Activated CD8-positive, alpha-beta memory T cell treated with anti-CD3 and anti-CD28 coated beads, Interleukin-2, amount 50 U/mL, for 1 hour (primary cell): Measurements from ENCODE around the gene MLLT3.

Experiments used
- DNase-seq: peaks from one replicate; pipeline ENCODE4 v3.0.0-alpha.2; 2020; ENCODE audit errors: extremely low read depth

MLLT3 gene

DNA sequence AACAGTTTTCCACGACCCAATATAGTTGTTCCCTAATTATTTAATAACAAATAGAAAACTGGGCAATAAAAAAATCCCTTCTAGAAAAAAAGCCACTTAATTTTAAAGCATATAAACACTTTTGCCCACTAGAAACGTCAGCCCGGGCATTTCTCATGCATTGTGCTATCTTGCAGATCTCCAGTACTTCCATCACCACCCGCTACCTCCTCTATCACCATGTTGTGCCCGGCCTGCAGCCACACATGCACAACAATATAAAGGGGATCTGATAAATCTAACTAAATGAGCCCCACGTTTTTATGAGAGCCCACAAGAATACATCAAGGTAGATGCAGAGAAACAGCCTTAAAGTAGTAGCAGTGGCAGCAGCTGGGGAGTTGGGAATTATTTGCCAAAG is 272.7 kb downstream of the MLLT3 start:
- DNase-seq: no peak

DNA sequence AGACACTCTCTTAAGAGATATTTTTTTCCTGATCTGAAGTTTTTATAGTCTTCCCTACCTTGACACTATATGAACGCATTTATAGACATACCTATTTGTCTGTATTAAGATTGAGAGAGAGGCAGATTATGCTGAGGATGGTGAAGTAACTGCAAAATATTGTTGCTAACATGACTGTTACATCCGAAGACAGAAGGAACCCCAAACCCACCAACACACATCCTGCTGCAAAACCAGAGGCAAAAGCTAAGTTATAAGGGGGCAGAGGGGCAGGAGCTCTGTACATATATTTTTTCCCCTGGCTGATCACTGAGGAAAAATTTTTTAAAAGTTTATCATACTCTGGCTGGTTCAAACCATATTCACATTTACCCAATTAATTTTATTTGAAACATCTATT is 279.0 kb downstream of the MLLT3 start:
- DNase-seq: no peak

DNA sequence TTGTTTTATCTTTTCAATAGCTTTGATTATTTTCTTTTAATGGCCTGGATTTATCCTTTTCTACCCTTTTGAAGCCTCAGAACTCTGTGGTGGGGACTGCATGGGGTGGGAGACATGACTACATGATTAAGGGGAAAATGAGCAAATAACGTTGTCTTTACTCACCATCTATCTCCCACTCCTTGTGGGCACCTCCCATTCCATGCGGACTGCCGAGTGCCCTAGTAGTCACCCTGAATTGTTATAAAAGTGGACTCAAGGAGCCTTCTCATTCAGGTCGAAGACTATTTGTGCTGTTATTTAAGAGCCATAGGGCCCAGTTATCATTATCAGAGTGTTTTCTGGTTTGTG is 281.8 kb downstream of the MLLT3 start:
- no peak for DNase-seq

DNA sequence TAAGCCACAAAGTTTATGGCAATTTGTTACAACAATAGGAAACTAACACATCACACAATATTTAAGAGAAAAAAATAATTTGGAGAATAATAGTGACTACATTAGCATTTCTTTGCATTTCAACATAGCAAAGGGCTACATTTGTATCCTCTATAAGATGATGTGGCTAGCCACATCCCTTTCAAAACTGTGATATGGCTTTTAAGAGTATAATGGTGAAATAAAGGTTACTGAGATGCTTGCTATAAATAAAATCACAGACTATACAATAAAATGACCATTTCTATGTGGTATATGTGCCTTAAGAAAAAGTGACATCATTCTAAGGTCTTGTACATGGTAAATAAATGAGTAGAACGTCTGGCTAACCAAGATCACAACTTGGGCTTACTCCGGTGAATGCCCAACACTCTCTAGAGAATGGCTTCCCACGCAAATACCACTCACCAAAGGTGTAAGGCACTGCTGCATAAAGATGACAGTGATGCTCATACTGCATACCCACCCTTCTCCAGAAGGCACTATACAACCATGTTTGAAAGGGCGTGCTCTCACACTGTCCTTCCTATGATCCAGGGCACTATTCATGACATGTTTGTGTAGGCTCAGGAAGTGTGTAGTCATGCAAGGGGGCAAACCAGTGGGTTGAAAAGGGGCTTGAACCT is 286.5 kb downstream of the MLLT3 start:
- DNase-seq: no peak

DNA sequence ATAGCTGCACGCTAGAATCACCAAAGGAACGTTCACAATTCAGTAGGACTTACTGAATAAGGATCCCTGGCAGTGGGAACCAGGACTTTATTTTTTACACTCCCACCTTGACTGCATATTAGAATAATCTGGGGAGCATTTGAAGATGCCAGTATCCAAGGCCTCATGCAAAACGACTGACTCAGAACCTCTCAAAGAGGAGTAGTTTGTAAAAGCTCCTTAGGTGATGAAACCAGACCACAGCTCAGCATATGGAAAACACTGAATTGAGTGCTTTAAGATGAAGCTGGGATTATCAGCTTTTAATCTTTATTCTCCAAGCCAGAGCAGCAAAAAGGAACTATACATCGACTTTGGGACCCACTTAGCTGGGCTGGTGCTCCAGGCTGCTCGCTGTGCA is 288.3 kb downstream of the MLLT3 start:
- DNase-seq: no peak

DNA sequence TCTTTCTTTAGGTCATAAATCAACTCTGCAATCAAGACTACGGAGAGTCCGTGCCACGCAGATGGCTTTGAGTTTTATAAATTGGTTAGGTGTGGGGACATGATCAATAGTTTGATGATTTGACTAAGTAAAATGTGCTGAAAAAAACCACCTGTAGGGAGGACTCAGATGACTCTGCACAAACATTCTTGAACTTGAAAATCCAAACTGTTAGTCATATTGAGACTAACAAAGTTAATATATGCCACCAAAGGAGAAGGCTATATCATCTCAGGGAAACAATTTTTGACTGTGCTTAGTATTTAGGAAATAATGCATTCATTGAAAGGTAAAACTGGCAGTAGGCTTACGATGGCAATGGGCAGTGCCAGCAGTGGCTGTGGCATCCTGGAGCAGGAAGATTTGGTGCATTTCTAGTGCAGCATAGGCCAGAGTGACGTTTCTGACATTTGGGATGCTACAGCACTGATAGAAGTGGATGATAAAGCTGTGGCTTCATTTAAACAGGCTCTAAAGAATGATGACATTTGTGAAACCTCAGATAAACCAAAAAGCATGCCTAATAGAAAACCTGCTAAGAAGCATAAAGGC is 291.1 kb downstream of the MLLT3 start:
- DNase-seq: no peak

DNA sequence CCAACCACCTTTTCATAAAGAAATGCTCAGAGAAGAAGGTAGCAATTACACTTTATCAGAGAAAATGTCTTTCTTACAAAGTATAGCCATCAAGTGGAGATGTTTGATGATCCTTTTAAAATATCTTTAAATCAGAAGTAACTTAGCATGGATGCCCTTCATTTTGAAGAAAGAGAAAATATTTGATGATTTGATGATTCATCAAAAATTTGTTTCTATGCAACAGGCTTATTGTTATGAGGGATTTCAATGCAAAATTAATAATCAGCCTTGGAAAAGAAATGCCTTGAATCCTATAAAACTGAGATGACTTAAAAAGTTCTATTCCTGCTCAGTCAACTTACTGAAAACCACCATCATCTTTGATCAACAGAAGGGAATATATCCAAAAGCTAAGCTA is 291.6 kb downstream of the MLLT3 start:
- no peak for DNase-seq

DNA sequence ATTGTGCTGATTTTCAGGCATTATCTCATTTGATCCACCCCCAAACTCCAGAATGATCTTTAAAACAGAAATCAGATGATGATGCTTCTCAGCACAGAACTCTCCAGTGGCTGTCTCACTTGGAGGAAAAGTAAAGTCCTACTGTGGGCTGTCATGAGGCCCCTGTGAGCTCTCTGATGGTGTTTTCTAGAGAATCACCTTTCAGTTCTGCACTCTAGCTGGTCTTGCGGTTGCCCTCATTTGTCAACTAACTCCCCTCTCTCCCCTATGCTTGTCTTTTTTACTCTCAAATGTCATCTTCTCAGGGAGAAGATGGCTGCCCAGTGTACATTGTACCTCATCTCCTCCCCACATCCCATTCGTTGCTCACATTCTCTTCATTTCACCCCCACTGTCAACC is 295.8 kb downstream of the MLLT3 start:
- no peak for DNase-seq

DNA sequence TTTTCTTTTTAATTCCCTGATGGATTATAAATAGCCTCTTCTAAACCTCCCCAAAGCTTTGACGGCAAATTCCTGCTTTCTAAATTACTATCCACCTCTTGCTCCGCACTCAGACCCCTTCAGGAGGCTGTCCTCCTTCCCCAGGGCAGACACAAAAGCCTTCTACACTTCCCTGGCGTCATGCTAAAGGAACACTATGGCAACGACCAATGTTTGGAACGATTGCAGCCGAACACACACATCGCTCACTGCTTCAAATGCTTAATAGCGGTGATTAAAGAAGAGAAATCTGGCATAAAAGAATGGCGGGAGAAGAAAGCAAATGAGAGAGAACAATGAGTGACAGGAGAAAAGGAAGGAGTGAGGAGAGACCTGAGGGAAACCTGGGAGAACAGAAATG is 297.3 kb downstream of the MLLT3 start:
- DNase-seq: no peak

DNA sequence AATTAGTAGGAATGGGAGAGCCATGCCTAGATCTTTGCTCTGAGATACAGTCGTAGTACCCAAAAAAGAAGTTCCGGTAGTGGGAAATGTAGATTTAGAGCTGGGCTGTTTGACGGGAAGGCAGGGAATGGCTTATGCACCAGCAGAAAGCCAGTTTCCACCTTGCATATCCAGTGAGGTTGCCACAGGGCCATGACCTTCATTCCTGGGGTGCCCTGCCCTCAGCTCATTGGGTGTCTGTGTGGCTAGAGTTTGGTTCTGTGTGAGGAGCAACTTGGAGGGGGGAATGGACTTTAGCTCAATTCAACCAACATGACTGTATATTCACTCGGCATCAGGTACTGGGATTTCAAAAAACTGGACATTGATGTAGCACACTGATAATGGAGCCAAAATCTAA is 300.1 kb downstream of the MLLT3 start:
- no peak for DNase-seq

DNA sequence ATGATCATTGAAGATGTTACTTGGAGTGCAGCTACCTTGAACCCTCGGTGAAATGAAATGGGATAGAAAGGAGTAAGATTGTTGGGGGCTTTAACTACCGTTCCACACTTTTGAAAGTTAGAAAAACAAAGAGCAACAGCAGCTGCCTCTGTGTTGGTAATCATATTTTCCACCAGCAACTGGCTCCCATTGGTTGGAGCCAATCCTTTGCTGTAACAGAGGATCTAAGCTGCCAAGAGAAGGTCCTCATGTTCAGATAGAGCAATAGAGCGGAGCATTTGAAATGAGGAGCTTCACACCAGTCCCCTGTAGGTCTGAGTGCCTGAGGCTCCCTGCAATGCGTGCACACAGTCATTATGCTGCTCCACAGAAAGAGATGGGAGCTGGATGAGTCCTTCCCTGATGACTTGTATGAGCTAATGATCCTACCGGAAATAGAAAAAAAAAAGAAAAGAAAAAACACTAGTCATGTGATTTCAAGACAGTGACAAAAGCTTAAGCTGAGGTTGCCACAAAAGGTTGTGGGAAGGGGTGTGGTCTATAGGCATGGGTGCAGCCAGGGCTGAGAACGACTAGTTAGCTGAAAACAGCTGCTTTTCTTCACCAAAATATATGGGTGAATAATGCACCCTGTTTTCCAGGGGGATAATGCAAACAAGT is 300.7 kb downstream of the MLLT3 start:
- DNase-seq: no peak

DNA sequence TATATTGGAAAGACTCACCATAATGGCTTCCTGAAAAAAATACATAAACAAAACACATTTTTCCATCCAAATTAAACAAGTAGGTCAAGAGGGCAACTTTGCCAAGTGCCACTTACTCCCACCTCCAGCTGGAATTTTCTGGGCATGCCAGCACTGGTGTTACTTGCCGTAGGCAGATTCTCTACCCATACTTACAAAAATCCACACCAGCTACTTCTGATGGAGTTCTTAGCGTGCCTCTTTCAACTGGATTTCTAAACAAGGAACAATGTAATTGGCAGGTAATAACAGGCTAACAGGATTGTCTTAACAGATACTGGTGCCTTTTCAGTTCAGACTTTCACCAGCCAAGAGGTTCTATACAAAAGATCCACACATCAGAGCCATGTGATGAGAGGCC is 301.4 kb downstream of the MLLT3 start:
- DNase-seq: no peak

DNA sequence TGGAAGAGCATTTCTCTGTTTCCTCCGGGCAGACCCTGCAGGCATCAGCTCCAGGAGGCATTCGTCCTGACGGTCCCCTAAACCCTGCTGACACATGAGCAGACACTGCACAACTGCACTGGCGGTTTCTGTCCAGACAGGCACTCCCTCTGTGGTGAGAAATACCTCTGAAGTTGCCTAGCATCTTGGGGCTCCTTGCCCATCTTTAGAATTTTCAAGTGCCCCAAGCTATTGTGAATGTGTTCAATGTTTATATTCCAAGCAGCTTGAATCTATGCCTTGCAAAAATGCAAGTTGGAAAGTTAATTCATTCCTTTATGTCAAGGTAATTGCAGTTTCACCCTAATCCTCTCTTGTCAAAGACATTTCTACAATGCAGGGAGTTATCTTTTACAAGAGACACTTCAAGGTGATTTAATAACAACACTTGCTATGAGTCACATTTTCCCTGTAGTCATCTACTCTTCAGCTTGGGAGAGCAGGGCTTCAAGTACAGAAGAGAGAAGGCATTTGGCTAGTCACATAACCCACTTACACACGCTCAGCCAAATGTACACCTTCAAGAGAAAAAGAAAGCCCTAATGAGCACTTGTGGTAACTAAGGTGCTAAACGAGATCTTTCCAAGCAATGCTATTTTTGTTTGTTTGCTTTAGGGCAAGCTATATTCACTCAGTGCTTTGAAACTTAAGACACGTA is 302.5 kb downstream of the MLLT3 start:
- DNase-seq: no peak

DNA sequence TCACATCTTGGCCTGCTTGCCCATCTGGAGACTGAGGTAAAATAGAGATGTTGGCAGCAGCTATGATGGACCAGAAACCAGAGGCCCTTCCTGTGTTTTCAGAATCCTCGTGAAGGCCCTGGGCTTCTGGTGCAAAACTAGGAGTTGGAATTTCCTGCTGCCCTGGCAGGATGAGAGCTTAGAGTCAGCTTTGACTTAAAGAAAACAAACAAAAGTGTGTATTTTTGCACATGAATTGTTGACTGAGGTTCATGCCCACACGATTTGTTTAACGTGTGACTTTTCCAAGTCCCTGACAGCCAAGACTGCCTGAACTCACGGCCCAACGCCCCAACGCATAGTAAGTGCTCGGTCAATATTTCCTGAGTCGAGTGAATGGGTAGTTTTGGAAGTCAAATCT is 303.1 kb downstream of the MLLT3 start:
- no peak for DNase-seq

DNA sequence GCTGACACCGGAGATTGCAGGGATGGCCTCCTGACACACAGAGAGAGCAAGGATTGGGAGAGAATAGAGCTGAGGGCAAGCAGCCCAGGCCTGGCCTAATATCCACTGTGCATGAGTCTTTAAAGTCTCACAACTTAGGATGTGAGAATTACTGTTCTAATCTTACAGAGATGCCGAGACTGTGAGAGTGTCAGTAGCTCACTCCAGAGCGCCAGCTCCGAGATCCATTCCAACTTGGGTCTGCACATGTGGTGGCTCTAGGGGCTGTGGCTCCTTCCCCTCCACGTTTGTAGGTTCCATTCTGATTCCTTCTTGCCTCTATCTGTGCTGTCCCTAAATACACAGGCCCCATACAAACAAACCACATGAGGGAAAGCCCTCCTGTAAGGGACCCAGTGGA is 304.6 kb downstream of the MLLT3 start:
- DNase-seq: no peak

DNA sequence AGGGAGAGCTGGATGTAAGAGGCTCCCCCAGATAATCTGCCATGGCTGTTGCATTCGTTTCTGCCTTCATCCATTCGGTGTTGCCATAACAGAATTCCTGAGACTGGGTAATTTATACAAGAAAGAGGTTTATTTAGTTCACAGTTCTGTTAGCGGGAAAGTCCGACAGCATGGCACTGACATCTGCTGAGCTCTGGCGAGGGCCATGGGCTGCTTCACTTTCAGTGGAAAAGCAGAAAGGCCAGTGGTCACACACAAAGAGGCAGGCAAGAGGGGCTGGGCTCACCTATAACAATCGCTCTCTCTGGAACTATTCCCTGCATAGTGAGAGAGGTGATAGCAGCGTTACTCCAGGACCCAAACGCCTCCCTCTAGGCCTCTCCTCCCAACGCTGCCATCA is 305.9 kb downstream of the MLLT3 start:
- DNase-seq: no peak

DNA sequence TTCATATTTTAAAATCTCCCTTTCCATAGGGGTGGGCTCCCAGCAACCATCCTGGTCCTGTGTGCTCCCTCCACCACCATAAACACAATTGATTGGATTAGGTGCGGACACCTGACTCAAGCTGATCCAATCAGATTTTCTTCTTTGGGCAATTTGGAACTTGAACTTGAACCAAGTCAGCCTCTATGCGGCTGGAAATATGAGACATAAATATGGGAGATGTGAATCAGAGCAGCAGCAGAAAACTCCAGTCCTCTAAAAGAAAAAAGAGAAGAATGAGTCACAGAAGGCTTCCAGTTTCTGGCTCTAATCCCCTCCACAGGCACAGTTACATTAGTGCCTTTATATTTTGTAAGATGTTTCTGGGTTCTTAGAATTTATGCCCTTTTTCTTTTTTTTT is 306.6 kb downstream of the MLLT3 start:
- no peak for DNase-seq

DNA sequence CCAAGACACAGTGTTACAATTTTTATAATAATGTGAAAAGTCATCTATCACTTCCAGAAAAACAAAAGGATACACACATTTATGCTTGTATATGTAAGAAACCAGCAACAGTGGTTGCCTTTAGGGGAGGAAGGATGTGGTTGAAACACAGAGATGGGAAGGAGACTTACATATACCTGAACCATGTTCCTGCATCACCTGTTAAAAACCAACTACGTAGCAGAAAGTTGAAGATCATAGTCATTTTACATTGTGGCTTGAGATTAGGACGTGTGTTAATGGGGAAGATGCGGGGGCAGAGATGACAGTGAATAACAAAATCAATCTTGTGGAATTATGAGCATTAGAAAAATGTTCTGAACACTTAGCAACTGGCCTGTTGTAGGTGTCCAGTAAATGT is 307.3 kb downstream of the MLLT3 start:
- DNase-seq: no peak

DNA sequence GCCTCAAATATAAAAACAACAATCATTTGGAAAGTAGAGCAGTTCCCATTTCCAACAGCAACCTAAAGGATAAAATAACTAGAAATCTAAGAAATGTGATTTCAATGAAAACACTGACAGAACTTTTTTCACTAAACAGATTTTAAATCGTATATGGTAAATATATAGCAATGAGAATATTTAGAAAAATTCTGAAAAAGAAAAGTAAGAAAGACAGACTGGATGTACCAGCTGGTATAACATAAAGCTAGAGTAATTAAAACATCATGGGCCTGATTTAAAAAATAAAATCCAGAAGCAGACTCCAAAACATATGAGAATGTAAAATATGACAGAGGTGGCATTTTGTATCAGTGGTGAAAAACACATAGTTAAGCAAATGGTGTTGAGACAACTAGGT is 308.9 kb downstream of the MLLT3 start:
- DNase-seq: no peak

DNA sequence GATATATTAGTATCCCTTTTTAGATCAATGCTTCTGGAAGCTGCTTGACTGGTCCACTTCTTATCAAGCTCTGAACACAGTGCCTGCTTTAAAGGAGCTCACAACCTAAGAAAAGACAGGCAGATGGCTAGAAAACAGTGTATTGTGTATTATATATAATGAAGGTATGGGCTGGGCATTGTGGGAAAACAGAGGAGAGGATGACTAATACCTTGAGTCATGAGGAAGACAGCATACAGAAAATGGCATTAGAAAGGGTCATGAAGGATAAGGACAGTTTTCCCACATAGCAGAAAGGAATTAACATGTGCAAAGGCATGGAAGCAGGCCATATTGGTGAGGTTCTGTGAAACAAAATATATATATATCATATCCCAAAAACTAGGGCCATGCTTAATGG is 309.6 kb downstream of the MLLT3 start:
- no peak for DNase-seq

DNA sequence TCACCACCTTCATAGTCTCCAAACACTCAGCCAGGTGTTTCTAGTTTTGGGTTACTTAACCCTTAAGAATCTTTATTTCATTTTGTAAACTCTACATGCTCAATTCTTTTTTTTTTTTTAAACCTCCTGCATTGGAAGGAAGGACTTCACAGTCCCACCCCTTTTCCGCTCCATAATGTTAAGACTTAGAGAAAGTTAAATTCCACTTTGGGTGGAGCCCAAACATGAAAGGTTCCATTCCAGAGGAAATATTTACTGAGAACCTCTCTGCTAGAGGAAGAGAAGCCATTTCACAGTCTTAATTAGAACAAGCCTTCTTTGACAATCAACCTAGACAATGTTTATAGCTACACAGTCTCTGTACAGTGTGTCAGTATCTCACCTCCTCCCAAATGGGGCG is 312.3 kb downstream of the MLLT3 start:
- no peak for DNase-seq

DNA sequence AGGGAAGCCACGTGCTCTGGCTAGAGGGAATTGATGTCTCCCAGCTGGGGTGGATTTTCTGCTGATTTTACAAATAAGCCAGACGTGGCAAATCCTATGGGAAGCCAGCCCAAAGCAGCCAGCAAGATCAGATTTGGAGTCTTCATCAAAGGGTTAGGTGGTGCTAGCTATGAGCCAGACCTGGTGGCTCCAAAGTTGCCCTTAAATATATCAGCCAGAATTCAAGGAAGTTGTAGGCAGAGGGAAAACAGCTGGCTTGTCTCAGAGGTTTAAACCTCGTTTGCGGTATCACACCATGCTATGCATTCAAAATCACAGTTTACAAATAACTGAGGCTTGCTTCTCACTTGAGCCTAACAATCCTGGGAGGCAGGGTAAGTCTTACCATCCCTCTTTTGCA is 313.2 kb downstream of the MLLT3 start:
- no peak for DNase-seq

DNA sequence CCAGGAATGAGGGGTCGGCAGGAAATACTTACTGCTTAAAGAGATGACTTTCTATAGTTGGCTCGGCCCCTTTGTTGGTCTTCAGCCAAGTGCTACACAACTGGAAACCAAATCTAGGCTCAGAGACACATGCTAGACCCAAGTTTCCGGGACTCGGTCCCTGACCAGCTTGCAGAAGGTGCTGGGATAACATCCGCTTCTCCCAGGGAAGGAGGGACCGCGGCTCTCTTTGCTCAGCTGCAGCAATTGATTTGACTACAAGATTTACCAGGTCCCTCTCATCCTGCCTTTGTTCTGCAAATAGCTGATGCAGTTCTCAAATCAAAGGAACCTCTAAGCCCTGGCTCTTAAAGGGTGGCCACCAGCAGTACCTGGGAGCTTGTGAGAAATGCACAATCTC is 314.7 kb downstream of the MLLT3 start:
- DNase-seq: no peak
